H9 (cell line): Measurements from ENCODE around the gene MYO1E. TPM values are rescaled to one million over a fixed set of nuclear protein-coding genes. Genes with fewer than 3 reads are reported as not detected.

Source experiments
- DNase-seq: peaks from one replicate; pipeline ENCODE4 v3.0.0-alpha.2; 2017
- H2AFZ ChIP-seq: one replicate; pipeline ENCODE4 v1.6.1; 2013; ENCODE audit warnings: mild to moderate bottlenecking, low read length, control low read depth, moderate library complexity
- H2AK5ac ChIP-seq: 2 replicates; pipeline ENCODE4 v1.6.1; 2013; ENCODE audit warnings: low read length, control low read depth, mixed read lengths; ENCODE audit not compliant: insufficient read length
- H2BK120ac ChIP-seq: one replicate; pipeline ENCODE4 v1.6.1; 2013; ENCODE audit warnings: low read depth, mild to moderate bottlenecking, low read length, control low read depth, inconsistent platforms; ENCODE audit not compliant: poor library complexity, severe bottlenecking
- H2BK12ac ChIP-seq: 2 replicates; pipeline ENCODE4 v1.6.1; 2013; ENCODE audit warnings: low read length, control low read depth, mixed read lengths, low read depth; ENCODE audit not compliant: insufficient read length
- H2BK15ac ChIP-seq: 2 replicates; pipeline ENCODE4 v1.6.1; 2013; ENCODE audit warnings: low read depth, low read length, control low read depth
- H2BK20ac ChIP-seq: one replicate; pipeline ENCODE4 v1.6.1; 2013; ENCODE audit warnings: low read depth, mild to moderate bottlenecking, low read length, control low read depth, inconsistent platforms; ENCODE audit not compliant: poor library complexity, severe bottlenecking
- H2BK5ac ChIP-seq: 2 replicates; pipeline ENCODE4 v1.6.1; 2013; ENCODE audit warnings: low read length, control low read depth, mixed read lengths; ENCODE audit not compliant: insufficient read length
- H3K14ac ChIP-seq: 2 replicates; pipeline ENCODE4 v1.6.1; 2013; ENCODE audit warnings: low read length, control low read depth; ENCODE audit not compliant: insufficient read depth
- H3K18ac ChIP-seq: 2 replicates; pipeline ENCODE4 v1.6.1; 2013; ENCODE audit warnings: low read depth, mild to moderate bottlenecking, mixed read lengths, low read length, control low read depth; ENCODE audit not compliant: insufficient read length
- H3K23ac ChIP-seq: 2 replicates; pipeline ENCODE4 v1.6.1; 2013; ENCODE audit warnings: low read length, control low read depth, mixed read lengths, low read depth; ENCODE audit not compliant: insufficient read length
- H3K23me2 ChIP-seq: 2 replicates; pipeline ENCODE4 v1.6.1; 2013; ENCODE audit warnings: low read depth, mild to moderate bottlenecking, mixed read lengths, low read length, control low read depth; ENCODE audit not compliant: insufficient read length, poor library complexity, severe bottlenecking
- H3K27ac ChIP-seq: 2 replicates; pipeline ENCODE4 v1.5.1; 2013; ENCODE audit warnings: low read length, control low read depth, mixed read lengths, low read depth; ENCODE audit not compliant: insufficient read length
- H3K27me3 ChIP-seq: 2 replicates; pipeline ENCODE4 v1.6.1; 2013; ENCODE audit warnings: low read length, control low read depth, inconsistent platforms; ENCODE audit not compliant: insufficient read depth
- H3K4ac ChIP-seq: 2 replicates; pipeline ENCODE4 v1.6.1; 2013; ENCODE audit warnings: low read depth, mild to moderate bottlenecking, control low read depth, inconsistent platforms, low read length, moderate library complexity
- H3K4me1 ChIP-seq: 2 replicates; pipeline ENCODE4 v1.6.1; 2013; ENCODE audit warnings: low read length, control low read depth, inconsistent platforms; ENCODE audit not compliant: insufficient read depth
- H3K4me2 ChIP-seq: 2 replicates; pipeline ENCODE4 v1.6.1; 2013; ENCODE audit warnings: low read length, control low read depth, mixed read lengths; ENCODE audit not compliant: insufficient read length, insufficient read depth
- H3K56ac ChIP-seq: 2 replicates; pipeline ENCODE4 v1.6.1; 2013; ENCODE audit warnings: low read depth, mild to moderate bottlenecking, mixed read lengths, low read length, control low read depth; ENCODE audit not compliant: insufficient read length
- H3K79me1 ChIP-seq: 2 replicates; pipeline ENCODE4 v1.6.1; 2013; ENCODE audit warnings: low read depth, mild to moderate bottlenecking, moderate library complexity, low read length, control low read depth, inconsistent platforms; ENCODE audit not compliant: insufficient read depth, poor library complexity, severe bottlenecking
- H3K79me2 ChIP-seq: 2 replicates; pipeline ENCODE4 v1.6.1; 2013; ENCODE audit warnings: low read length, control low read depth, inconsistent platforms; ENCODE audit not compliant: insufficient read depth
- H3K9ac ChIP-seq: 2 replicates; pipeline ENCODE4 v1.6.1; 2013; ENCODE audit warnings: low read length, control low read depth, mixed read lengths; ENCODE audit not compliant: insufficient read length; ENCODE audit errors: extremely low read depth
- H3K9me3 ChIP-seq: one replicate; pipeline ENCODE4 v1.6.1; 2013; ENCODE audit warnings: low read depth, low read length, inconsistent platforms; ENCODE audit not compliant: control insufficient read depth
- H3T11ph ChIP-seq: one replicate; pipeline ENCODE4 v1.6.1; 2013; ENCODE audit warnings: mild to moderate bottlenecking, low read length, control low read depth, inconsistent platforms
- H4K20me1 ChIP-seq: one replicate; pipeline ENCODE4 v1.6.1; 2013; ENCODE audit not compliant: control insufficient read depth, insufficient read length, insufficient read depth
- H4K5ac ChIP-seq: 2 replicates; pipeline ENCODE4 v1.6.1; 2013; ENCODE audit warnings: low read depth, mild to moderate bottlenecking, mixed read lengths, low read length, control low read depth; ENCODE audit not compliant: insufficient read length
- H4K8ac ChIP-seq: replicated peaks from 2 replicates; pipeline ENCODE4 v1.6.1; 2013; ENCODE audit warnings: low read length, control low read depth, mixed read lengths, low read depth; ENCODE audit not compliant: insufficient read length
- H4K91ac ChIP-seq: 2 replicates; pipeline ENCODE4 v1.6.1; 2013; ENCODE audit warnings: low read depth, mild to moderate bottlenecking, moderate library complexity, mixed read lengths, low read length, control low read depth; ENCODE audit not compliant: insufficient read length
- H3K27ac Mint-ChIP-seq, 3 experiments: 2 replicates in 2 of 3; 3 replicates in 1 of 3; pipeline ENCODE4 v1.8.0; 2020 to 2021; ENCODE audit warnings: mixed read lengths in 3 of 3, mild to moderate bottlenecking in 1 of 3, moderate library complexity in 1 of 3
- H3K27me3 Mint-ChIP-seq: 2 replicates; pipeline ENCODE4 v1.8.0; 2021; ENCODE audit warnings: low read depth, mild to moderate bottlenecking, moderate library complexity, mixed read lengths
- H3K36me3 Mint-ChIP-seq, 3 experiments: 2 replicates in 2 of 3; 3 replicates in 1 of 3; pipeline ENCODE4 v1.8.0; 2020 to 2021; ENCODE audit warnings: low read depth in 3 of 3, mixed read lengths in 3 of 3; ENCODE audit not compliant: insufficient read depth in 1 of 3
- H3K4me1 Mint-ChIP-seq, 2 experiments: 2 replicates each; pipeline ENCODE4 v1.8.0; 2020; ENCODE audit warnings: mixed read lengths in 2 of 2
- H3K4me3 Mint-ChIP-seq, 2 experiments: 2 replicates in 1 of 2; 3 replicates in 1 of 2; pipeline ENCODE4 v1.8.0; 2020 to 2021; ENCODE audit warnings: mild to moderate bottlenecking in 2 of 2, mixed read lengths in 2 of 2, moderate library complexity in 1 of 2
- H3K9me3 Mint-ChIP-seq, 2 experiments: 2 replicates in 1 of 2; 3 replicates in 1 of 2; pipeline ENCODE4 v1.8.0; 2020; ENCODE audit warnings: mild to moderate bottlenecking in 2 of 2, mixed read lengths in 2 of 2, moderate library complexity in 1 of 2
- CTCF ChIP-seq: fragments of 200-600 bp; sonication (generic); conservative IDR thresholded peaks from 3 replicates; pipeline ENCODE4 v1.8.0; 2021; ENCODE audit warnings: antibody characterized with exemption, mild to moderate bottlenecking
- WGBS: extraction: QIAGEN DNeasy Blood & Tissue Kit; methylation state at CpG from one replicate; pipeline ENCODE4 v1.1.7; 2013; ENCODE audit warnings: missing lambda C conversion rate, low lambda C conversion rate, mixed read lengths; ENCODE audit not compliant: insufficient read length; ENCODE audit errors: extremely low coverage; 5-methylcytosine and 5-hydroxymethylcytosine counted together
- total RNA-seq: library from RNA; stranded (reverse); gene quantifications from 2 replicates; pipeline ENCODE4 v1.2.1, GENCODE V29; 2021

Gene MYO1E
- total RNA-seq, 1 experiment from 2014 or later = 235 TPM

GRCh38 chr15:59099162-59099685, 273.4 kb downstream of the MYO1E start:
- peak overlapping the region in 1 of 3 experiments; percentile 61; a peak in 1 of 7 replicates for H3K27ac Mint-ChIP-seq

More at GRCh38 chr15:59099162-59099685, 273.4 kb downstream of the MYO1E start:
- Histone ChIP-seq H3K27ac (no peak overlapping the region), H4K5ac (no peak overlapping the region), H3K23me2 (no peaks in the 10 kb centered on the region), H3K9ac (no peak overlapping the region), H3K79me1 (no peaks in the 10 kb centered on the region), H3K4ac (no peak overlapping the region), H4K91ac (no peak overlapping the region), H3K56ac (no peak overlapping the region), H3K23ac (no peak overlapping the region), H3K4me1 (no peaks in the 10 kb centered on the region), H3K14ac (no peak overlapping the region), H3K27me3 (no peaks in the 10 kb centered on the region), H4K20me1 (no peaks in the 10 kb centered on the region), H3K9me3 (no peaks in the 10 kb centered on the region), H3T11ph (no peak overlapping the region), H2AFZ (no peak overlapping the region), H2BK5ac (no peak overlapping the region), H2BK15ac (no peak overlapping the region), H2BK20ac (no peak overlapping the region), H3K18ac (no peak overlapping the region), H4K8ac (no peak overlapping the region), H2BK12ac (no peak overlapping the region), H2AK5ac (no peak overlapping the region), H2BK120ac (no peak overlapping the region), H3K4me2 (no peak overlapping the region), H3K79me2 (no peaks in the 10 kb centered on the region)
- peaks cover 2% of the 10 kb centered on the region in 2 experiments for H3K4me1 Mint-ChIP-seq
- H3K4me3 Mint-ChIP-seq = no peak overlapping the region
- H3K36me3 Mint-ChIP-seq = peaks cover 0 to 16% (median 10%) of the 10 kb centered on the region in 3 experiments; a peak in 5 of 7 replicates
- no peaks in the 10 kb centered on the region for H3K9me3 Mint-ChIP-seq
- no peak for TF ChIP-seq CTCF
- no peak for DNase-seq
- H3K27me3 Mint-ChIP-seq = no peaks in the 10 kb centered on the region
- WGBS = no CpG with 5 or more reads among the region's 2 CpGs
